ENCODE data around the gene NRM. TPM values are rescaled to one million over a fixed set of nuclear protein-coding genes. Genes with fewer than 3 reads are reported as not detected.

Gene NRM
- total and polyA plus RNA-seq, 2 experiments from 2014 or later, result 13.8 to 33.8 TPM

DNA sequence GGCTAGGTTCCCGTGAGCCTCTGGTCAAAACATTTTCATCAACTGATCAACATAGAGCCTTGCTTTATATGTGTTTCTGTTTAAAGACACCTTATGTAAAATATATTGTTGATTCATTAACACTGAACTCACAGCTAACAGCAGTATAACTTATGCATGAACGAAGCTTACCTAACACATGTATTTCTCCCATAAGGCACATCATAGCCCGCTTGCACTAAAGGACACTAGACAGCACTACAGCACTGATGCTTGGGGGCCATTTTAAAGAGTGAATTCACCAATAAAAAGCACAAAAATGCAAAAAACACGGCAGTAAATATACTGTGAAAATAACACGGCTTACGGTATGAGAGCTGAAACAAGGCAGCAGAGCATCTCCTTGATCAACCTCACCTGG is 47.7 kb upstream of the NRM start (continued):
- TF ChIP-seq ETS1 (IDR thresholded peaks at IDR 0.05), result no peak
- TF ChIP-seq CREB1 (CRISPR knock-in tag; IDR thresholded peaks at IDR 0.05; ENCODE audit: low read depth), result no peak
- TF ChIP-seq REST (IDR thresholded peaks at IDR 0.05; ENCODE audit: unreplicated experiment), result no peak
- no peak for TF ChIP-seq ZNF331 (CRISPR knock-in tag; IDR thresholded peaks at IDR 0.05; ENCODE audit: low read depth)
- no peak for TF ChIP-seq EZH2 (IDR thresholded peaks at IDR 0.05; ENCODE audit: low read depth, unreplicated experiment)
- TF ChIP-seq, protein P1, sequence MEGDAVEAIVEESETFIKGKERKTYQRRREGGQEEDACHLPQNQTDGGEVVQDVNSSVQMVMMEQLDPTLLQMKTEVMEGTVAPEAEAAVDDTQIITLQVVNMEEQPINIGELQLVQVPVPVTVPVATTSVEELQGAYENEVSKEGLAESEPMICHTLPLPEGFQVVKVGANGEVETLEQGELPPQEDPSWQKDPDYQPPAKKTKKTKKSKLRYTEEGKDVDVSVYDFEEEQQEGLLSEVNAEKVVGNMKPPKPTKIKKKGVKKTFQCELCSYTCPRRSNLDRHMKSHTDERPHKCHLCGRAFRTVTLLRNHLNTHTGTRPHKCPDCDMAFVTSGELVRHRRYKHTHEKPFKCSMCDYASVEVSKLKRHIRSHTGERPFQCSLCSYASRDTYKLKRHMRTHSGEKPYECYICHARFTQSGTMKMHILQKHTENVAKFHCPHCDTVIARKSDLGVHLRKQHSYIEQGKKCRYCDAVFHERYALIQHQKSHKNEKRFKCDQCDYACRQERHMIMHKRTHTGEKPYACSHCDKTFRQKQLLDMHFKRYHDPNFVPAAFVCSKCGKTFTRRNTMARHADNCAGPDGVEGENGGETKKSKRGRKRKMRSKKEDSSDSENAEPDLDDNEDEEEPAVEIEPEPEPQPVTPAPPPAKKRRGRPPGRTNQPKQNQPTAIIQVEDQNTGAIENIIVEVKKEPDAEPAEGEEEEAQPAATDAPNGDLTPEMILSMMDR (conservative IDR thresholded peaks at IDR 0.05; ENCODE audit: low read depth in 2 of 2), result no peak

GRCh38 chr6:30735668-30736314 is 45.0 kb upstream of the NRM start:
- Mint-ChIP-seq H3K4me3 (no peak overlapping the region), H3K27me3 (ENCODE audit: insufficient read depth, low read depth, poor library complexity) (peaks cover 11% of the 10 kb centered on the region), H3K27ac (no peak overlapping the region), H3K36me3 (ENCODE audit: low read depth) (peaks cover 71% of the 10 kb centered on the region), H3K9me3 (no peaks in the 10 kb centered on the region), H3K4me1 (peaks cover 6% of the 10 kb centered on the region)
- Histone ChIP-seq H3K4me2 (no peak overlapping the region), H3K27me3 (ENCODE audit: insufficient read depth) (no peaks in the 10 kb centered on the region), H4K20me1 (replicated peaks; ENCODE audit: insufficient read depth) (peaks cover 14% of the 10 kb centered on the region), H3K27ac (ENCODE audit: low read depth) (no peak overlapping the region), H3F3A (replicated peaks; ENCODE audit: low read depth) (peaks cover 14% of the 10 kb centered on the region), H2AFZ (no peak overlapping the region), H3K4me3 (no peak overlapping the region), H3K79me2 (replicated peaks; ENCODE audit: insufficient read depth) (peaks cover 5% of the 10 kb centered on the region; the same call in 1 of the 2 replicates), H3K9me2 (ENCODE audit: insufficient read depth) (no peaks in the 10 kb centered on the region), H3K4me1 (ENCODE audit: insufficient read depth) (no peaks in the 10 kb centered on the region), H3K36me3 (ENCODE audit: insufficient read depth) (peaks cover 31% of the 10 kb centered on the region)
- ATAC-seq (no peak), DNase-seq (ENCODE audit: low spot score) (no peak)
- TF ChIP-seq EZH2phosphoT487 (IDR thresholded peaks at IDR 0.05; ENCODE audit: unreplicated experiment), result no peak
- no peak for TF ChIP-seq STAT1 (IDR thresholded peaks at IDR 0.05; ENCODE audit: unreplicated experiment)
- no peak for TF ChIP-seq ZNF114 (CRISPR knock-in tag; IDR thresholded peaks at IDR 0.05)
- TF ChIP-seq ETS1 (IDR thresholded peaks at IDR 0.05), result no peak
- no peak for TF ChIP-seq NANOG (IDR thresholded peaks at IDR 0.05; ENCODE audit: borderline replicate concordance)
- no peak for TF ChIP-seq JUNB (IDR thresholded peaks at IDR 0.05; ENCODE audit: unreplicated experiment)
- no peak for TF ChIP-seq ZNF331 (CRISPR knock-in tag; IDR thresholded peaks at IDR 0.05; ENCODE audit: low read depth)
- no peak for TF ChIP-seq POLR2AphosphoS5 (IDR thresholded peaks at IDR 0.05; ENCODE audit: low read depth)
- no peak for TF ChIP-seq EZH2 (IDR thresholded peaks at IDR 0.05; ENCODE audit: low read depth, unreplicated experiment)
- TF ChIP-seq REST (IDR thresholded peaks at IDR 0.05; ENCODE audit: unreplicated experiment), result no peak
